NK-92 (cell line): ENCODE measurements around the gene ZDHHC21.
"Not testable (repeated sequence)": the region's sequence is repeated elsewhere in the genome, so short reads cannot be mapped to it uniquely, and the experiment has no call there.

Experiments used
- DNase-seq: peaks from one replicate; lab custom pipeline; 2025; ENCODE audit not compliant: unreplicated experiment; lab: John Stamatoyannopoulos, UW

The ZDHHC21 gene

GRCh38 chr9:14686168-14686567 lies 7.1 kb downstream of the ZDHHC21 start:
- DNase-seq = no peak

- DNase-seq = not testable (repeated sequence)
Observed at GRCh38 chr9:14682616-14683015, 10.6 kb downstream of the ZDHHC21 start.

- DNase-seq = no peak
Observed at GRCh38 chr9:14678776-14679175, 14.5 kb downstream of the ZDHHC21 start.

- no peak for DNase-seq
Observed at GRCh38 chr9:14677872-14678271, 15.4 kb downstream of the ZDHHC21 start.

- no peak for DNase-seq
Observed at GRCh38 chr9:14677396-14677795, 15.8 kb downstream of the ZDHHC21 start.

- no peak for DNase-seq
Observed at GRCh38 chr9:14674630-14675029, 18.6 kb downstream of the ZDHHC21 start.

GRCh38 chr9:14671377-14671776 lies 21.9 kb downstream of the ZDHHC21 start:
- DNase-seq = no peak

GRCh38 chr9:14670718-14671117 lies 22.5 kb downstream of the ZDHHC21 start:
- no peak for DNase-seq

GRCh38 chr9:14664022-14664421 lies 29.2 kb downstream of the ZDHHC21 start:
- DNase-seq = not testable (repeated sequence)

GRCh38 chr9:14662060-14662453 lies 31.2 kb downstream of the ZDHHC21 start:
- DNase-seq = no peak

- no peak for DNase-seq
Observed at GRCh38 chr9:14661421-14662059, 31.7 kb downstream of the ZDHHC21 start.

GRCh38 chr9:14660721-14661120 lies 32.5 kb downstream of the ZDHHC21 start:
- no peak for DNase-seq

GRCh38 chr9:14654932-14655331 lies 38.3 kb downstream of the ZDHHC21 start:
- DNase-seq = no peak

- no peak for DNase-seq
Observed at GRCh38 chr9:14653511-14653910, 39.7 kb downstream of the ZDHHC21 start.

GRCh38 chr9:14652729-14653377 lies 40.4 kb downstream of the ZDHHC21 start:
- no peak for DNase-seq

- DNase-seq = no peak
Observed at GRCh38 chr9:14650596-14650995, 42.6 kb downstream of the ZDHHC21 start.

- DNase-seq = no peak
Observed at GRCh38 chr9:14645648-14646047, 47.6 kb downstream of the ZDHHC21 start.

- DNase-seq = no peak
Observed at GRCh38 chr9:14640967-14641366, 52.3 kb downstream of the ZDHHC21 start.

GRCh38 chr9:14640294-14640693 lies 52.9 kb downstream of the ZDHHC21 start:
- DNase-seq = no peak

GRCh38 chr9:14633906-14634565 lies 59.2 kb downstream of the ZDHHC21 start:
- DNase-seq = no peak

GRCh38 chr9:14633148-14633547 lies 60.1 kb downstream of the ZDHHC21 start:
- no peak for DNase-seq

- no peak for DNase-seq
Observed at GRCh38 chr9:14627513-14627912, 65.7 kb downstream of the ZDHHC21 start.
